GM21717 (cell line): Measurements from ENCODE around the gene TNFRSF12A.

Experiments
- ATAC-seq: cut with Tn5 transposase; IDR thresholded peaks from one replicate; pipeline ENCODE4 v1.9.1; 2021; ENCODE audit warnings: mild to moderate bottlenecking, moderate library complexity; ENCODE audit not compliant: unreplicated experiment

The TNFRSF12A gene

DNA sequence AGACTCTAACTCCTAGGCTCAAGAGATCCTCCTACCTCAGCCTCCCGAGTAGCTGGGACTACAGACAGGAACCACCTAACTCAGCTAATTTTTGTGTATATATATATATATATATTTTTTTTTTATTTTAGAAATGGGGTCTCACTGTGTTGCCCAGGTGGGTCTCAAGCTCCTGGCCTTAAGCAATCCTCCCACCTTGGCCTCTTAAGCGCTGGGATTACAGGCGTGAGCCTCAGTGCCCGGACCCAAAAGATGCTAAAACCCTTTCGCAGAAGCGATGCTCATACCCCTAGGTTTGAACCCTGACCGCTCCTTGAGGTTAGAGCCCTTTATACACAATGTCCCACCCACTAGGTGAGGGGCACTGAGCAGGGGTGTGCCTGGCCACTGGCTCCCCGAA is 9.7 kb upstream of the TNFRSF12A start:
- ATAC-seq: no peak

DNA sequence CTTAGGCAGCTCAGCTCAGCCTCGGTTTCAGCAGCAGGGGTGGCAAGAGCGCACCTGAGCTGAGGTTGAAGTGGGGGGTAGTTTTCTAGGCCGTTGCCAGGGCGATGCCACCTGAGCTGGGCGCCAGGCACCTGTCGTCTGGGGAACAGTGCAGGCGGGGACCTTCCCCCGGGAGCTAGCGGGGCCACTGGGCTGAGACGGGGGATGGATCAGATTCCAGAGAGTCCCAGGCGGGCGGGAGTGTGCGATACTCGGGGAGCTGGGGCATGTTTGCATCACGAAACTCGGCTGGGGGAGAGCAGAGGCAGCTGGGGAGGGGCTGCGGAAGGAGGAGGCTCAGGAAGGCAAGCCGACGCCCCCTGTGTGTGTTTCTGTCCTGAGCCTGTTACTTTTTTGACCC is 7.9 kb upstream of the TNFRSF12A start:
- ATAC-seq: no peak

DNA sequence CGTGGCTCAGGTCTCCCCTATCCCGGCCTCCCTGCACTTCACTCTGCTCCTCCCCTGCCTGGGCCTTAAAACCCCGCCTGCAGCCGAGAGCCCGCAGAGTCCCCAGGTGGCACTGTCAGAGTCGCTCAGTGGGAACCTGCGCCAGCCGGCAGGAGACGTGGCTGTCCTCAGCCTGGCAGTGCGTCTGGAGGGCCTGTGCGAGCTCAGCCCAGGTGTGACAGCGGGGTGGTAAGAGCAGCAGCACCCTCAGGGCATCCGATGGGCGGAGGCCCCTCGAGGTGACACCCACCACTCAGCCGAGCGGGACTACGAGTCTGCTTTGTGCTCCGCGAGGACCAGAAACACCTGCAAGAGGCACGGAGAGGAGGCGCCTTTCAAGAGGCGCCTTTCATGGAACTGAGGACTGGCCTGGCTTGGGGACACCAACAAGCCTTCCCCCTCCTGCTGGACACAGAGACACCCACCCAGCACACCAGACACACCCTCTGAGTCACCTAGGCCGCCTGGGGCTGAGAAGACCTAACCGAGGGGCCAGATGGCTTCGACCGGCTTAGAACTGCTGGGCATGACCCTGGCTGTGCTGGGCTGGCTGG is 7.2 kb upstream of the TNFRSF12A start, which contains the start of gene CLDN9:
CLDN9 (plus strand) TSS at position 96 of the 593 bp plus-strand sequence; CDS start at position 536, 440 bp downstream.
- no peak for ATAC-seq

DNA sequence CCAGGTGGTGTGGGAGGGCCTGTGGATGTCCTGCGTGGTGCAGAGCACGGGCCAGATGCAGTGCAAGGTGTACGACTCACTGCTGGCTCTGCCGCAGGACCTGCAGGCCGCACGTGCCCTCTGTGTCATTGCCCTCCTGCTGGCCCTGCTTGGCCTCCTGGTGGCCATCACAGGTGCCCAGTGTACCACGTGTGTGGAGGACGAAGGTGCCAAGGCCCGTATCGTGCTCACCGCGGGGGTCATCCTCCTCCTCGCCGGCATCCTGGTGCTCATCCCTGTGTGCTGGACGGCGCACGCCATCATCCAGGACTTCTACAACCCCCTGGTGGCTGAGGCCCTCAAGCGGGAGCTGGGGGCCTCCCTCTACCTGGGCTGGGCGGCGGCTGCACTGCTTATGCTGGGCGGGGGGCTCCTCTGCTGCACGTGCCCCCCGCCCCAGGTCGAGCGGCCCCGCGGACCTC is 6.6 kb upstream of the TNFRSF12A start:
- ATAC-seq: no peak

DNA sequence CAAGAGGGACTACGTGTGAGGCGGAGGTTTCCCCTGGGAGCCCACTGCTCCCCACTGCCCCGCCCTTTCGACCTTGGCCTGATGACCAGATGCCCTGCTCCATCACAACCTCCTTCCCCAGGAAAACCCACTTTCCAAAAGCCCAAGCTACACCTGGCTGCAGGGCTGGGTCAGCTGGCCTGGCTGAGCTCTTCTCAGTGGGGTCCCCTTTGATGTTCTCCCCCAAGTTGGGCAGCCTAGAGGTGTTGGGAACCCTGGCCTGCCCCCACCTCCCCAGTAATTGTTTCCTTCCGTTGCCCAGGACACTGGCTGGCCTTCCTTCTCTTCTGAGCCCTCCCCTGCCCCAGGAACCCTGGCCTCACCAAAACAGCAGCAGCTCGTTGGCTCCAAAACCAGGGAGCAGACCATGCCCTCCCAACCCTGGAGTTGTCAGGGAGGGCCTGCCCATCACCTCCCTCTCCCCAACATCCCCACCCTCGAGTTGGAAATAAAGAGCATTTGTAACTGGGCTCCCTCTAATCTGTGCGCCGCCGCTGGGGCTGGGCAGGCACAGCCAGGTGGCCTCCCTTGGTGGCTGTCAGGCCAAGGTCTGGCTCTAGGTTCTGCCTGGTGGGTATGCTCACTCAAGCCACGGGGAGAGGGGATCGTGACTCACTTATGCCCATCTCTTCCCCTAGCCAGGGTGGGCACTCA is 6.0 kb upstream of the TNFRSF12A start:
- no peak for ATAC-seq

DNA sequence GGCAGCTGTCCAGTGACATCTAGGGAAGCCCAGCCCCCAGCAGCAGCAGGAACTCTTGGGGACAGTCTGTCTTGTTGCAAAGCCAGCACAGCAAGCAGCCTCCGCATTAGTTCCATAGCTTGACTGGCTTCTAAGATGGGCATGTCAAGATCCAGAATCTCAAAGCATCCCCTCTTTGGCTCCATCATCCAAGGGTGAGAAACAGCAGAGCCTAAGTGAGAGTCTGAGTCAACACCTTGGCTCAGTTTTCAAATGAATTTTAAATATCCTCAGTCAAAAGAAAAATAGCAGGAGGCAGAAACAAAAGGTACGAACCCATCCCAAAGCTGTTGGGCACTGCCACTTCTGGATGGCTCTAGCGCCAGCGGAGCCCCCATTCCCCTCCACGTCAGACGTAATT is 5.2 kb upstream of the TNFRSF12A start:
- ATAC-seq: no peak

DNA sequence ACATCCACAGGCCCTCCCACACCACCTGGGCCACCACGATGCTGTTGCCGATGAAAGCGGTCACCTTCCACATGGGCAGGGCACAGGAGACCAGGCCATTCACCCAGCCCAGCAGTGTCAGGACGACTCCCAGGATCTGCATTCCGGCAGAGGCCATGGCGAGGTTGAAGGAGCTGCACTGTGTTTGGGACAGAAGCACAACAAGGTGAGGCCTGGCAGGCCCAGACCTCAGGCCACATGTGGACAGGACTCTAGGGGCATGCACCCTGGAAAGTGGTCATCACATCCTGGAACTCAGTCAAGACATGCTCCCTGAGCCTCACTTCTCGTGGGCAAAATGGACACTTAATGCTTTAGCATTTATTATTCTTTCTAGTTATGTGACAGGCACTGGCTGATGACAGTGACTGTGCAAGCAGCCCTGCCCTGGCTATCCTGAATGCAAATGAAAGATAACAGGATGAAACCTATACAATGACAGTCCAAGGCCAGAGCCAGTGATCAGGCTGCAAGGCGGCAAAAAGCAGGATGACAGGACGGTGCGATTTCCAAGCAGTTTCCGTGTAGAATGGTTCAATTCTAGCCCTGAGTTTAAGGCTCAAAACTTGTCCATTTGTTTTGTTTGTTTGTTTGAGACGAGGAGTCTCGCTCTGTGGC is 4.2 kb upstream of the TNFRSF12A start:
- no peak for ATAC-seq

DNA sequence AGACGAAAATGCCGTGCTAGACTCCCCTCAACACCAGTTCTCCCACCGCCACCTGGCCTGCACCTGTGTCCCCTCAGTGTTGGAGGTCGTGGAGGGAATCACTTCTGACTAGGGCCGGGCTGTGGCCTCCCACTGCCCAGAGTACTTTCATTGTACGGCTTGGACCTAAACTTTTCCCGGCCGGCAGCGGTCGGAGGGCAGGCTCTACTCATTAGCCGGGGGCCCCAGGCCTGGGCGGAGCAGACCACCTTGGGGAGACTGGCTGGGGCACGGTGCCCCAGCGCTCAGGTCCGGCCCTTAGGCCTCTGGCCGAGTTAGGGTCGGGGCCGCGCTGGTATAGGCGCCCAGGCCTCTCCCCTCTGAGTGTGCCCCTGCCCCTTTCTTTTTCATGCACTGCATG is 2.8 kb upstream of the TNFRSF12A start:
- ATAC-seq: no peak

DNA sequence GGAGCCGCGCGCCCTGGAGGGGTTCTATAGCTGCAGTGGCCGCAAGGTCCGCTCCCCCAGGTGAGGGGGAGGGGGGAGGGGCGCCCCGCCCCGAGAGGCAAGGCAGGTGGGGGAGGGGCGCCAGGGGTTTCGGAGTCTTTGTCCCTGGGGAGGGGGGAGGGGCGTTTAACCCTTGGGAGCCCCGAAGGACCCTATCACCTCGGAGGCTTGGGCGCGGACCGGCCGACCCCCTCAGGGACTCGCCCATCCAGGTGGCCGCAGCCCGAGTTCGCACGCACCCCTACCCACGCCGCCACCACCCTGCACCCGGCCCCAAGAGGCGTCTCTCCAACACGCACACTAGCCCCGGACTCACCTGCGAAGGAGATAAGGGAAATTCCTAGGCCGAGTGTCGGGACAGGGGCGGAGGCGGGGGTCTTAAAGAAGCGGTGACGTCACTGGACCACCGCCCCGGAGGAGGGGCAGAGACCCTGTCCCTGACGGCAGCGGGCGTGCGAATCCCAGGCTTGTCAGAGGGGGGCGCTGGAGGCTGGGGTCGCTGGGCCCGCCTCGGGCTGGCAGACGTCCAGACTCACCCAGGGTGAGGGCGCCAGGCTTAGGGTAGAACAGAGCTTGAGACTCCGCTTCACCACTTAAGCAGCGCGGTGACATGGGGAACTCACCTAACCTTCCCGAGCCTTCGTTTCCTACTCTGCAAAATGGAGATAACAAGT is 2.2 kb upstream of the TNFRSF12A start, which contains the start of gene CLDN6:
CLDN6 (minus strand) TSS at position 390 of the 713 bp plus-strand sequence. CDS start 2,162 bp downstream, outside the sequence.
- no peak for ATAC-seq

DNA sequence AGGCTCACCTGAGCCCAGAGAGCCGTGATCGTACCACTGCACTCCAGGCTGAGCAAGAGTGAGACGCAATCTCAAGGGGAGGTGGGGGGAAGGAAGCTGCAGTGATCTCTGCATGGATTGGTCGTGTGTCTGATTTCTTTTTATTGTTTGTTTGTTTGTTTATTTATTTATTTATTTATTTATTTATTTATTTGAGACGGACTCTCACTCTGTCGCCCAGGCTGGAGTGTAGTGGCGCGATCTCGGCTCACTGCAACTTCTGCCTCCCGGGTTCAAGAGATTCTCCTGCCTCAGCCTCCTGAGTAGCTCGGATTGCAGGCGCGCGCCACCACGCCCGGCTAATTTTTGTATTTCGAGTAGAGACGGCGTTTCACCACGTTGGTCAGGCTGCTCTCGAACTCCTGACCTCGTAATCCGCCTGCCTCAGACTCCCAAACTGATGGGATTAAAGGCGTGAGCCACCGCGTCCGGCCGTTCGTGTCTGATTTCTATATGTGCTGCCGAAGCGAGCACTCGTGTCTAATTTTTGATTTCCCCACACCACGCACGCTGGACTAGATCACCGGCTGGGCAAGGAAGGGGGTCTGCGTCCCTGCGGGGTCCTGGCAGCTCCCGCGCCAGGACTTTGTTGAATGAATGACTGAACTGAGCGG is 448 bp upstream of the TNFRSF12A start:
- no peak for ATAC-seq

DNA sequence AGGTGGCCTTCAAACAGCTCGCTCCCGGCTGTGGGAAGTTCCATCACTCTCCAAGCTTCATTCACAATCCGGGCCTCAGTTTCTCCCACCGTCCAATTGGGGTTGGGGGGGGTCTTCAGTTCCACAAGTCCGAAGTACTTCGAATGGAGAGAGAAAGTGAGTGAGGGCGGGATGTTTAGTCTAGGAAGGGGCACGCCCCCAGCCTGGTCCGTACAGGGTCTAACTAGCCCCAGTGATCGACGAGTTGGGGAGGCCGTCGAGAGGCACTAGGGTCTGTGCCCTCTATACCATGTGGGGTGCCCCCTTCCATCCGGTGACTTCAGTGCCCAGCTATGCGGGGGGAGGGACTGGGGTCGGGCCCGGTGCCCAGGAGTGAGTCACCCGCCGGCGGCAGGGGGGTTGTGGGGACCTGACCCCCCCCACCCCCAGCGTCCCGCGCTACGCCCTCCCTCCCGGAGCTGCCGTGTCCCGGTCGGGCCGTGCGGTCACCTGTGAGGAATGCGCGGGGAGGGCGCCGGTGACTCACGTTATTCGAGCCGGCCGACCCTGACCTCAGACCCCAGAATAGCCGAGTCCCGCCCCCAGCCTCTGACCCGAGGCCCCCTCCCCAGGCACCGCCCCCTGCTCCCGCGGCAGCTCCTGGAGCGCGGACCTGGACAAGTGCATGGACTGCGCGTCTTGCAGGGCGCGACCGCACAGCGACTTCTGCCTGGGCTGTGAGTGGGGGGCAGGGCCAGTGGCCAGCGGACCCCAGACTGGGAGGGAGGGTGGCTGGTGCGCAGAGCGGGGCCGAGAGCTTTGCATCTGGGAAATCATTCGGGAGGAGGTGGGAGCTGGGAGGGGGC is 658 bp downstream of the TNFRSF12A start:
- no peak for ATAC-seq

DNA sequence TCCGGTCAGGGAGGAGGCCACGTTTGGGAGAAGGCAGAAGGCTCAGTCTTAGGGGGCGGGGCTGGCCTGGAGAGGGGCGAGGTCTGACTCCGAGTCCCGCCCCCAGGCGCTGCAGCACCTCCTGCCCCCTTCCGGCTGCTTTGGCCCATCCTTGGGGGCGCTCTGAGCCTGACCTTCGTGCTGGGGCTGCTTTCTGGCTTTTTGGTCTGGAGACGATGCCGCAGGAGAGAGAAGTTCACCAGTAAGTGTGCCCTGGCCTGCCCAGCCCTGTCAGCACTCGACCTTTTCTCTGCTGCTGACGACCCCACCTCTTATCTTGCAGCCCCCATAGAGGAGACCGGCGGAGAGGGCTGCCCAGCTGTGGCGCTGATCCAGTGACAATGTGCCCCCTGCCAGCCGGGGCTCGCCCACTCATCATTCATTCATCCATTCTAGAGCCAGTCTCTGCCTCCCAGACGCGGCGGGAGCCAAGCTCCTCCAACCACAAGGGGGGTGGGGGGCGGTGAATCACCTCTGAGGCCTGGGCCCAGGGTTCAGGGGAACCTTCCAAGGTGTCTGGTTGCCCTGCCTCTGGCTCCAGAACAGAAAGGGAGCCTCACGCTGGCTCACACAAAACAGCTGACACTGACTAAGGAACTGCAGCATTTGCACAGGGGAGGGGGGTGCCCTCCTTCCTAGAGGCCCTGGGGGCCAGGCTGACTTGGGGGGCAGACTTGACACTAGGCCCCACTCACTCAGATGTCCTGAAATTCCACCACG is 1.5 kb downstream of the TNFRSF12A start:
- ATAC-seq: no peak

DNA sequence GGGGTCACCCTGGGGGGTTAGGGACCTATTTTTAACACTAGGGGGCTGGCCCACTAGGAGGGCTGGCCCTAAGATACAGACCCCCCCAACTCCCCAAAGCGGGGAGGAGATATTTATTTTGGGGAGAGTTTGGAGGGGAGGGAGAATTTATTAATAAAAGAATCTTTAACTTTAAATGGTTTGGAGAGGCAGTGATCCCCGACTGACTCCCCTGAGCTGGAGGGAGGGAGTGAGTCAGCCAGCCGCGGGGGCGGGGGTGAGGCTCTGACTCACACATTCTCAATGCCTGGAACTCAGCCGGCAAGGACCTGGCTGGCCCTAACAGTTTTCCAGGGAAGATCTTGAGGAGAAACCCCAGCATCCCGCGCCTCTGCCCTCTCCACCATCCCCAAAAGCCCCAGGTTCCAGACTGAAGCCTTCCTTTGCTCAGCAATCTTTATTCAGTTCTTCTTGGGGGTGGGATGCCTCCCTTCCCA is 2.1 kb downstream of the TNFRSF12A start:
- ATAC-seq: no peak

DNA sequence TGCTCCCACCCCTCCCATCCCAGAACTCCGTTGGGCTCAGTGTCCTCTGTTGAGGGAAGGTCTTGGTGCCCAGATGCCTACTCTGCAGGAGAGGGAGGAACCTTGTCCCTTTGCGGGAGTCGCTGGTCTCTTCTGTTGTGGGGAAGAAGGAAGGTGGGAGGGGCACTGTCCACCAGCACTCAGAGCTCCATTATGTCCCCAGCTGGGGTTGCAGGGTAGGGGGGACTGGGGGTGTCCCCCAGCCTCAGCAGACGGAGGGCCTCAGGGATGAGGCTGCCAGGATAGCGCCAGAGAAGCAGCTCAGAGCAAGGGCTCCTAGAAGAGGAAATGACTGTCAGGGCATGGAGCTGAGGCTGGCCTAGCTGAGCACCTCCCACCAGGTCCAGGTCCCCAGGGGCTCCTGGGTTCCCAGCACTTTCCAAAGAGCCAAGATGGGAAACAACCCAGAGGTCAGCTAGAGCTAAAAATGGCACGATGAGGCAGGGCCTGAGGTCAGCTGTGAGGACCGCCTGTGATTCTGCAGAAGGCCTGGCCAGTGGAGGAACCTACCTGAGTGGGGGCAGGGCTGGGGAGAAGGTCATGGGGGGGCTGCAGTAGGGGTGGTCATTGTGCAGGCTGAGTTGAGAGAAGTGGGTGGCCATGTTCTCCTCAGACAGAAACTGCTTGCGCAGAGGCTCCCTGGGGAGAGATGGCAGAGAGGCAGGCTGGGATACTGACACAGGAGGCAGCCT is 2.7 kb downstream of the TNFRSF12A start:
- ATAC-seq: no peak

DNA sequence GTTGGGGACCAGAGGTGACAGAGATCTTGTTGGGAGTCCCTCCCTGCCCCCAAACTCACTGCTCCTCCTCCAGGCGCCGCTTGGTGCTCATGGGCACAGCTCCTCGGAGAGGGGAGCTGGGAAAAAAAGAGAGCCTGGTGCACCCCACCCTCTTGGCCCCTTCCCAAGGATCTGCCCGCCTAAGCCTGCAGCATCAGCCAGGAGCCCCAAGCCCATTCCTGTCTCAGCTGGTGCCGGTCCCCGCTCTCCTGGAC is 3.2 kb downstream of the TNFRSF12A start:
- peak; percentile 3 for ATAC-seq

DNA sequence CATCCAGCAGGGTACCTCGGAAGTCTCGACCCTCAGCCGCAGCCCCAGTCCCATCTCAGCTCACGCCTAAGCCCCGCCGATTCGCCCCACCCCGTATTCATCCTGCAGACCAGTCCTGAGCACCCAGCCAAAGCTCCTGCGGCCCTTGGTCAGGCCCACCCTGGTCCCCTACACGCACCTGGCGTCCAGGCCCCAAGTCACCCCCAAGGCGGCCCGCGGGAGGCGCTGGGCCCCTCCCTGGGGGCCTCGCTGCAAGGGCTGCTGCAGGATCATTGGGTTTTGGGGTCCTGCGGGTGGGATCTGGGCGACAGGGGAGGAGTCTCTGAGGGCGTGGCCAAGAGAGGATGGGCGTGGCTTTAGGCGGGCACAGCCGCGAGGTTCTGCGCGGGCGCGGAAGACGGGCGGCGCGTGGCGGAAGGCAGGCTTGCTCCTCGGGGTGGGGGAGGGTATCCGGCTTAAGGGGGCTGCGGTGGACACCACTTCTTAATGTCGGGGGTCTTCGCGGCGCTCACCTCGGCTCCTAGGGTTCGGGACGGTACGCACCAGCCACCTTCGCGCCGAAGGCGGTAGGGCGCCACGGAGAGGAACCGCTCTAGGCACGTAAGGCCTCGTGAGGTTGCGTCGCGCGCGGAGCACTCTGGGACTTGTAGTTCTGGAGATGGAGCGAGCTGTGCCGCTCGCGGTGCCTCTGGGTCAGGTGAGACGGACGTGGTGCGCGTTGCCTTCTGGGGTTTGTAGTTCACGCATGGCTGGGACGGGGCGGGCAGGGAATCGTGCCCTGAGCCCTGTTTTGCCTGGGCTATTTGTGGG is 3.7 kb downstream of the TNFRSF12A start, which contains the start of the genes HCFC1R1 and THOC6:
HCFC1R1 (minus strand) TSS at position 274 of the 810 bp plus-strand sequence; CDS start at position 273, 1 bp downstream.
THOC6 (plus strand) TSS at position 367 of the 810 bp plus-strand sequence; CDS start at position 659, 292 bp downstream.
- peak; percentile 70 for ATAC-seq
